Measurements from ENCODE around the gene SLC5A10. TPM values are rescaled to one million over a fixed set of nuclear protein-coding genes. Genes with fewer than 3 reads are reported as not detected.

Gene SLC5A10
- total RNA-seq, 6 donors from 2014 or later: not detected

DNA sequence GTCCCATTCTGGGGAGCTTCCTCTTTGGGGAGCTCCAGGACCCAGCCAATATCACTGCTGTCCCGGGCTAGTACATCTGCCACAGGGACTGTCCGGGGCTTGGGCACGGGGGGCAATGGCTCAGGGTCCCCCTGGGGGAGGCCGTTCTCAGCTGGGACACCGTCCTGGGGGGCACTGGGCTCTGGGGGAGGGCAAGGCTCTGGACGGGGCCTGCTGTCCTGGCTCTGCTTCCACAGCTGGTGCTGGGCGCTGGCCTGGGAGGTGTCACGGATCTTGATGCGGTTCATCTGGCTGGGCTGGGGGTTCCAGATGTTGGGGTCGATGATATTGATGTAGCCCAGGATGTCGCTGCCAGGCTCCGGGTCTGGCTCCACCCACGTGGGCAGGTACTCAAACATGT, 26.1 kb downstream of the SLC5A10 start:
- WGBS, 2 donors: 97 to 100% methylated on average over 1 to 11 of the region's 13 CpGs

DNA sequence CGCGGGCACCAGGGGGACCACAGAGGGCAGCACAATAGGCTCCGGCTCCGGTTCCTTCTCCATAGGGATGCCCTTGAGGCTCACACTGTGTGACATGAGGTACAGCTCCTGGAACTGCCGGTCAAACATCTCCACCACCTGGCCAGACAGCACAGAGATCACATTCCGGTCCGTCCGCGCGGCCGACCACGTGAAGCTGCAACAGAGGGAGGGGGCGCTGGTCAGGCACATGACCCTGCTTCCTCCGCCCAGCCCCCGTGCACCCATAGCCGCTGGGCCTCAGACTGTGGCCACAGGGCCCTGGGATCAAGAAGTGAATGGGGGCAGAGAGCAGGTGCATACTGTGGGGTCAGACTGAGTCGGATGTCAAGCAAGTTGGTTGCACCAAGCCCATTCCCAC, 26.7 kb downstream of the SLC5A10 start:
- Histone ChIP-seq H3K27me3 (no peaks in the 10 kb centered on the region), H3K4me3 (no peak overlapping the region), H3K4me1 (no peaks in the 10 kb centered on the region), H3K9me3 (no peaks in the 10 kb centered on the region), H3K27ac (no peak overlapping the region), H3K36me3 (peaks cover 0 to 26% (median 11%) of the 10 kb centered on the region in 4 donors)
- DNase-seq: no peak
- no peak for ATAC-seq (ENCODE audit: low FRiP score in 2 of 2)
- TF ChIP-seq, protein P1, sequence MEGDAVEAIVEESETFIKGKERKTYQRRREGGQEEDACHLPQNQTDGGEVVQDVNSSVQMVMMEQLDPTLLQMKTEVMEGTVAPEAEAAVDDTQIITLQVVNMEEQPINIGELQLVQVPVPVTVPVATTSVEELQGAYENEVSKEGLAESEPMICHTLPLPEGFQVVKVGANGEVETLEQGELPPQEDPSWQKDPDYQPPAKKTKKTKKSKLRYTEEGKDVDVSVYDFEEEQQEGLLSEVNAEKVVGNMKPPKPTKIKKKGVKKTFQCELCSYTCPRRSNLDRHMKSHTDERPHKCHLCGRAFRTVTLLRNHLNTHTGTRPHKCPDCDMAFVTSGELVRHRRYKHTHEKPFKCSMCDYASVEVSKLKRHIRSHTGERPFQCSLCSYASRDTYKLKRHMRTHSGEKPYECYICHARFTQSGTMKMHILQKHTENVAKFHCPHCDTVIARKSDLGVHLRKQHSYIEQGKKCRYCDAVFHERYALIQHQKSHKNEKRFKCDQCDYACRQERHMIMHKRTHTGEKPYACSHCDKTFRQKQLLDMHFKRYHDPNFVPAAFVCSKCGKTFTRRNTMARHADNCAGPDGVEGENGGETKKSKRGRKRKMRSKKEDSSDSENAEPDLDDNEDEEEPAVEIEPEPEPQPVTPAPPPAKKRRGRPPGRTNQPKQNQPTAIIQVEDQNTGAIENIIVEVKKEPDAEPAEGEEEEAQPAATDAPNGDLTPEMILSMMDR (IDR thresholded peaks at IDR 0.05): no peak
- no peak for TF ChIP-seq EP300 (IDR thresholded peaks at IDR 0.05)
- no peak for TF ChIP-seq POLR2A (IDR thresholded peaks at IDR 0.05)
- TF ChIP-seq POLR2AphosphoS5 (IDR thresholded peaks at IDR 0.05): no peak
- WGBS, 2 donors: 96% methylated on average over 11 to 17 of the region's 17 CpGs

More for the DNA sequence above, 26.1 kb downstream of the SLC5A10 start:
- Histone ChIP-seq H3K36me3 (peaks cover 0 to 26% (median 11%) of the 10 kb centered on the region in 4 donors), H3K4me3 (no peak overlapping the region), H3K27ac (no peak overlapping the region), H3K9me3 (no peaks in the 10 kb centered on the region), H3K4me1 (no peaks in the 10 kb centered on the region), H3K27me3 (no peaks in the 10 kb centered on the region)
- TF ChIP-seq POLR2AphosphoS5 (IDR thresholded peaks at IDR 0.05) (no peak), EP300 (IDR thresholded peaks at IDR 0.05) (no peak), POLR2A (IDR thresholded peaks at IDR 0.05) (no peak)
- TF ChIP-seq, protein P1 (IDR thresholded peaks at IDR 0.05): no peak
- DNase-seq: no peak
- no peak for ATAC-seq (ENCODE audit: low FRiP score in 2 of 2)

DNA sequence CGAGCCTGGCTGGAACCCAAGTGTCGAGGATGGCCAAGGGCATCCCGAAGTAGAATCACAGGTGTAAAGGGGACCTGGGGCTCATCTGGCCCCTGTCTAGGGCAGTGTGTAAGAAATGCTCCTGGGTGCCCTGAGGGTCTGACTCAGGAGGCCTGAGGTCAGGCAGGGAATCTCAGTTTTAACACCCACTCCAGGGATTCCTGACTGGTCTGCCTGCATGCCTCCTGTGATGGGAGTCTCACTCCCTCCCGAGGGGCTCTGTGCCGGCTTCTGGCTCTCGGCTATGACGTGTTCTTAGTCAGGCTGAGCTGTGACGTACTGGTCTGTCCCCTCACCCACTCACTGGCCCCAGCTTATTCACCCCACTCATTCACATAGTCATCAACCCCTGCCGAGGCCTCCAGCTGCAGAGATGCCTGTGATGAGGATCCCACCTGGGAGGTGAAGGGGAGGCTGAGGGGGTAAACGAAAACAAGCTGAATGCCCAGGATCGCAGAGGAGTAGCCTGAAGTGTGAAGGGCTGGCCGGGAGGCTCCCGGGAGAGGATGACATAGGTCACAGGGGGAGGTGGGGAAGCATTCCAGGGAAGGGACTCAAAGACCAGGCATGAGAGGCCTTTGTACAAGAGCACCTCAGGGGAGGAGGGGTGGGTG, 28.8 kb downstream of the SLC5A10 start:
- Histone ChIP-seq H3K4me3 (no peak overlapping the region), H3K4me1 (no peaks in the 10 kb centered on the region), H3K36me3 (peaks cover 0 to 26% (median 11%) of the 10 kb centered on the region in 4 donors), H3K27ac (no peak overlapping the region), H3K27me3 (no peaks in the 10 kb centered on the region), H3K9me3 (no peaks in the 10 kb centered on the region)
- 89 to 94% methylated on average over 10 to 13 of the region's 13 CpGs for WGBS, 2 donors
- ATAC-seq (ENCODE audit: low FRiP score in 2 of 2) (no peak), DNase-seq (no peak)
- no peak for TF ChIP-seq POLR2AphosphoS5 (IDR thresholded peaks at IDR 0.05)
- no peak for TF ChIP-seq EP300 (IDR thresholded peaks at IDR 0.05)
- TF ChIP-seq, protein P1 (IDR thresholded peaks at IDR 0.05): no peak

DNA sequence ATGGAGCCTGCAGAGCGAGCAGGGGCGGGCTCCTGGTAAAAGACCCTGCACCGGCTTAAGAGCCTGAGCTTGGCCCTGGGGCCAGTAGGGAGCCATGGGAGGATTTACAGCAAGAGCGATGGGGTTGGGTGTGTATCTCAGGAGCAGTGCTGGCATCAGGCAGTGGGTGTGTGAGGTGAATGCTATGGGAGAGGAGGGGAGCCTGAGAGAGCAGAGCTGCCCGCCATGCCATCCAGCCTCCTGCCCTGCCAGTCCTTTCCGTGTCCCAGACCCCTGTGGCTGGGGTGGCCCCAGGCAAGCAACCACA, 29.3 kb downstream of the SLC5A10 start:
- Histone ChIP-seq H3K4me3 (no peak overlapping the region), H3K36me3 (peaks cover 0 to 26% (median 11%) of the 10 kb centered on the region in 4 donors), H3K27ac (no peak overlapping the region), H3K9me3 (no peaks in the 10 kb centered on the region), H3K27me3 (no peaks in the 10 kb centered on the region), H3K4me1 (no peaks in the 10 kb centered on the region)
- TF ChIP-seq POLR2AphosphoS5 (IDR thresholded peaks at IDR 0.05): no peak
- TF ChIP-seq EP300 (IDR thresholded peaks at IDR 0.05): no peak
- TF ChIP-seq, protein P1 (IDR thresholded peaks at IDR 0.05): no peak
- no peak for TF ChIP-seq POLR2A (IDR thresholded peaks at IDR 0.05)
- DNase-seq (no peak), ATAC-seq (ENCODE audit: low FRiP score in 2 of 2) (no peak)
- WGBS, 2 donors: 96 to 97% methylated on average over 4 to 6 of the region's 6 CpGs
